ENCODE data around the gene GNLY.

Gene GNLY

GRCh38 chr2:85690932-85691331 is 3.2 kb upstream of the GNLY start:
- DNase-seq = no peak

- no peak for DNase-seq
Observed at GRCh38 chr2:85692039-85692645, 2.0 kb upstream of the GNLY start.

GRCh38 chr2:85695121-85695520 is 963 bp downstream of the GNLY start:
- DNase-seq = no peak

- DNase-seq = no peak
Observed at GRCh38 chr2:85695691-85696668, 1.8 kb downstream of the GNLY start.

- no peak for DNase-seq
Observed at GRCh38 chr2:85697096-85697495, 2.9 kb downstream of the GNLY start.

GRCh38 chr2:85697716-85698115 is 3.6 kb downstream of the GNLY start:
- DNase-seq = no peak

GRCh38 chr2:85698184-85698879 is 4.2 kb downstream of the GNLY start:
- no peak for DNase-seq

- peak in 1 of 2 donors; percentile 41 for DNase-seq
Observed at GRCh38 chr2:85698880-85699254, 4.7 kb downstream of the GNLY start.

GRCh38 chr2:85699325-85699724 is 5.2 kb downstream of the GNLY start:
- no peak for DNase-seq

GRCh38 chr2:85702172-85702571 is 8.0 kb downstream of the GNLY start:
- peak in 1 of 2 donors; percentile 45 for DNase-seq

GRCh38 chr2:85702800-85703199 is 8.6 kb downstream of the GNLY start:
- DNase-seq = peak in 1 of 2 donors; percentile 32

GRCh38 chr2:85703329-85703728 is 9.2 kb downstream of the GNLY start:
- no peak for DNase-seq

GRCh38 chr2:85704038-85704437 is 9.9 kb downstream of the GNLY start:
- no peak for DNase-seq

GRCh38 chr2:85704800-85705679 is 10.9 kb downstream of the GNLY start:
- DNase-seq = peak; percentile 53 to 71

- peak; percentile 86 to 87 for DNase-seq
Observed at GRCh38 chr2:85705680-85706039, 11.5 kb downstream of the GNLY start.

- no peak for DNase-seq
Observed at GRCh38 chr2:85706063-85706462, 11.9 kb downstream of the GNLY start.

GRCh38 chr2:85706599-85707296 is 12.6 kb downstream of the GNLY start:
- peak; percentile 78 to 94 for DNase-seq

GRCh38 chr2:85707304-85707703 is 13.1 kb downstream of the GNLY start:
- DNase-seq = peak; percentile 77 to 97

GRCh38 chr2:85708641-85709040 is 14.5 kb downstream of the GNLY start:
- no peak for DNase-seq

- no peak for DNase-seq
Observed at GRCh38 chr2:85709401-85709811, 15.2 kb downstream of the GNLY start.

GRCh38 chr2:85710687-85711577 is 16.8 kb downstream of the GNLY start:
- no peak for DNase-seq
